Measurements from ENCODE around the gene GTF2F1.
"Not testable (repeated sequence)": the region's sequence is repeated elsewhere in the genome, so short reads cannot be mapped to it uniquely, and the experiment has no call there.

The GTF2F1 gene

GRCh38 chr19:6381030-6381750 lies 11.8 kb downstream of the GTF2F1 start:
- no peak for DNase-seq

- DNase-seq, result no peak
Observed at GRCh38 chr19:6379744-6380143, 13.2 kb downstream of the GTF2F1 start.

GRCh38 chr19:6378486-6378885 lies 14.5 kb downstream of the GTF2F1 start:
- no peak for DNase-seq

- DNase-seq, result no peak
Observed at GRCh38 chr19:6378041-6378440, 14.9 kb downstream of the GTF2F1 start.

- no peak for DNase-seq
Observed at GRCh38 chr19:6376512-6377190, 16.3 kb downstream of the GTF2F1 start.

GRCh38 chr19:6375411-6376010 lies 17.5 kb downstream of the GTF2F1 start, which contains the start of gene PSPN:
Gene PSPN (minus strand): TSS chr19:6375933. CDS start chr19:6375849, 84 bp downstream.
- DNase-seq, result no peak

GRCh38 chr19:6374711-6375410 lies 18.1 kb downstream of the GTF2F1 start:
- DNase-seq, result no peak

GRCh38 chr19:6374161-6374709 lies 18.7 kb downstream of the GTF2F1 start:
- no peak for DNase-seq

- peak in 1 of 2 experiments; percentile 35 for DNase-seq
Observed at GRCh38 chr19:6373813-6374108, 19.2 kb downstream of the GTF2F1 start.

GRCh38 chr19:6373096-6373812 lies 19.7 kb downstream of the GTF2F1 start:
- peak; percentile 96 to 97 for DNase-seq

- DNase-seq, result peak; percentile 99
Observed at GRCh38 chr19:6372594-6373095, 20.3 kb downstream of the GTF2F1 start, which contains the start of gene ALKBH7. Gene ALKBH7 (plus strand): TSS chr19:6372794. CDS start chr19:6372821, 27 bp downstream.

GRCh38 chr19:6364353-6364752 lies 28.6 kb downstream of the GTF2F1 start:
- DNase-seq, result no peak

- no peak for DNase-seq
Observed at GRCh38 chr19:6362351-6362801, 30.6 kb downstream of the GTF2F1 start.

- peak in 1 of 2 experiments; percentile 8 for DNase-seq
Observed at GRCh38 chr19:6362027-6362350, 31.0 kb downstream of the GTF2F1 start.

GRCh38 chr19:6360857-6361216 lies 32.1 kb downstream of the GTF2F1 start:
- DNase-seq, result not testable (repeated sequence)

GRCh38 chr19:6360445-6360844 lies 32.5 kb downstream of the GTF2F1 start:
- not testable (repeated sequence) for DNase-seq

- DNase-seq, result no peak
Observed at GRCh38 chr19:6359568-6360341, 33.2 kb downstream of the GTF2F1 start.

- DNase-seq, result no peak
Observed at GRCh38 chr19:6358003-6358402, 35.0 kb downstream of the GTF2F1 start.

GRCh38 chr19:6357174-6357573 lies 35.8 kb downstream of the GTF2F1 start:
- DNase-seq, result no peak

- not testable (repeated sequence) for DNase-seq
Observed at GRCh38 chr19:6355321-6356040, 37.5 kb downstream of the GTF2F1 start.

All from Kasumi-1 (cell line).